GM18867 (cell line): ENCODE measurements around the gene MMRN2.
"Not testable (repeated sequence)": the region's sequence is repeated elsewhere in the genome, so short reads cannot be mapped to it uniquely, and the experiment has no call there.

Experiments used
- ATAC-seq: cut with Tn5 transposase; IDR thresholded peaks from one replicate; pipeline ENCODE4 v1.9.1; 2021; ENCODE audit warnings: mild to moderate bottlenecking, moderate library complexity; ENCODE audit not compliant: unreplicated experiment

The MMRN2 gene

DNA sequence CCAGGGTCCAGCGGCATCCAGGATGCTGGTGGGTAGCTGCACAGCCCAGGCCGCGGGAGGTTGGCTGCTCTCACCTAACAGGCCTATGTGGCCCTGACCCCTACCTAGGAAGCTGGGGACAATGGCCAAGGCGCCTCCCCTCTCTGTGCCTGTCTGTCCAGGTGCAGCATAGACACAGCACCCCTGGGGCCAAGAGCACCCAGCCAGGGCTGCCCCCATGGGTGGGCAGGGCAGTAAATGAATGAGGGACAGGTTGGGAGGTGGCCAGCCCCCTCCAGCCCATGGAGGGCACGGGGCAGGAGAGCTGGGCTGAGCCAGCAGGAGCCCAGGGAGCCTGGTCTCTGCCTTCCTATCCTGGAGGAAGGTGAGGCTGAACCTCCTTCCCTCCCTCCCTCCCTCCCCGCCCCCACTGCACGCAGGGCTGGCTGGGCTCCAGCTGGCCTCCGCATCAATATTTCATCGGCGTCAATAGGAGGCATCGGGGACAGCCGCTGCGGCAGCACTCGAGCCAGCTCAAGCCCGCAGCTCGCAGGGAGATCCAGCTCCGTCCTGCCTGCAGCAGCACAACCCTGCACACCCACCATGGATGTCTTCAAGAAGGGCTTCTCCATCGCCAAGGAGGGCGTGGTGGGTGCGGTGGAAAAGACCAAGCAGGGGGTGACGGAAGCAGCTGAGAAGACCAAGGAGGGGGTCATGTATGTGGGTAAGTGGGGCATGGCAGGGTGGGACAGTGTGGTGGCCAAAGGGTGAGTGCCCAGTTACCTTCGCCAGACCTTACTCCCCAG is 893 bp upstream of the MMRN2 start, which contains the start of gene SNCG:
SNCG (plus strand) TSS at position 484 of the 785 bp plus-strand sequence; CDS start at position 583, 99 bp downstream.
- ATAC-seq, result no peak

DNA sequence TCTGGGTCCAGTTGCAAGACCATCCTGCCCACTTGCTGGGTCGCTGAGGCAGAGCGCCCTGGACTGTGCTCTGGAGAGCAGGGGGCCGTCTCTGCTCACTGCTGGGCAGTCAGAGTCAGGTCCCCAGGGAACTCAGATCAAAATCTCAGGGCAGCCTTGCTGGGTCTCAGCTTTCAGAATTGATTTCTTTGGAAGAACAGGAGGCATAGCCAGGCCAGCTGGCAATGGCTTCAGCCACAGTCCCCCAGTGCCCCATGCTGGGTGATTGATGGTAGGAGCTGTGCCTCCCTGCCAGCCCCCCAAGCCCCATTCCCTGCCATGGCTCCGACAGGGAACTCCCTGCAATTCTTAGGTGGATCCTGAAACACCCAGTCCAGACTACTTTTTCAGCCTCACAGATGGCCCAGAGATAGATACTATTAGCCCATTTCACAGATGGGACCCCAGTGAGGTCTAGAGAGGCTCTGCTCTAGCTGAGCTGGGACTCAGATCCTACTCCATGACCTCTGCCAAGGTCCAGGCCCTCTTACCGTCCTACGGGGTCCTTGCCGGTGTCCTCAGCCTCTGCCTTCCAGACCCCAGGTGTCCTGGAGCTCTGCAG is 467 bp downstream of the MMRN2 start:
- no peak for ATAC-seq

DNA sequence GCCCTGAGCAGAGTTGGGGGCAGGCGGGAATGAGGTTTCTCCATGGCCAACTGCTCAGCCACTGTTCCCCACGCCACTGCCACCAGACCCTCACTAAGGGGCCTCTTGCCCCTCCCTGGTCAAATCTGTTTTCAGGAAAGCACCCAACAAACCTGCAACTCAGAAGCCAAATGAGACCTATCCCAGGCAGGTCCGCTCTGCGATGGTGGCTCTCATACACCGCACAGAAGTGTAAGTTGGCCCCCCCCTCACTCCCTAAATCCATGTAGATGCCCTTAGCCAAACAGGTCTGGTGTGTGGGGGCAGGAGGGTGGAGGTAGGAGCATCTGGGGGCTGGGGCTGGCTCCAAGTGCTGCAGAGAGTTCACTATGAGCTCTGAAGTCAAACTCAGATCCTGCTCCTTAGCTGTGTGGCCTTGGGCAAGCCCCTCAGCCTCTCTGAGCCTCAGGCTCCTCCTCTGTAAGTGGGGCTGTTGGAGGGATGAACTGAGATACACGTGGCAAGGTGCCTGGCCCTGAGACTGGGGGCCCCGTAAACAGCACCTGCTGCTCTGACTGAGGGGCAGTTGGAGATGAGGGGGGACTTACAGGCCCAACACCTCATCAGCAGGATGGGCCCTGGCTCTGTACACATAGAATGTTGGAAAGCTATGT is 1.1 kb downstream of the MMRN2 start:
- ATAC-seq, result no peak

DNA sequence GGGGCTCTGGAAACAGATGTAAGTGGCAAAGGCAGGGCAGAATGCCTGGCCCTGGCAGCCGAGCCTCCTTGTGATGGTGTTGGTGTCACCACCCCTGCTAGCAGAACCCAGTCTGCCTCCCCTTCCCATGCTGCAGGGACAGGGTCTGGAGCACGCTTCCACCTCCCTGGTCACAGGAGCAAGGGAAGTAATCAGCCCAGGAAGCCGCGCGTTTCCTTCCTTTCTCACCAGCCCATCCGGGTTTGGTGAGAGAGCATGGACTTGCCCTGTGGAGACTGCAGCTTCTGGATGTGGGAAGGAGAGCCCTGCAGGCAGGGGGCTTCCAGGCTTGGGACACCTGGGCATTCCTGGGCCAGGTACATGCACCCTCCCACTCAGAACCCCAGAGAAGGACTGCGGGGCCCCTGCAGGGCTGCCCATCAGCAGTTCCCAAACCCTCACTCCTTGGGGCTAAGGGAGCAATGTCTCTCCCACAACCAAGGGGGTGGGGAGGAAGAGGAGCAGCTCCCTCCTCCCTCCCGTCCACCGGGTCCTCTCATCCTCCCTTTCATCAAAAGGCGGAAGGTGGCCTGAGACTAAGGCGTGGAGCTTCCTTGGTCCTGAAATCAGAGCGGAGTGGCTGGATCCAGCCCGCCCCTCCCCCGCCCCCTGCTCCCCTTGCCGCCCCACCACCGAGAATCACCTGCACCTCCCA is 1.8 kb downstream of the MMRN2 start:
- no peak for ATAC-seq

DNA sequence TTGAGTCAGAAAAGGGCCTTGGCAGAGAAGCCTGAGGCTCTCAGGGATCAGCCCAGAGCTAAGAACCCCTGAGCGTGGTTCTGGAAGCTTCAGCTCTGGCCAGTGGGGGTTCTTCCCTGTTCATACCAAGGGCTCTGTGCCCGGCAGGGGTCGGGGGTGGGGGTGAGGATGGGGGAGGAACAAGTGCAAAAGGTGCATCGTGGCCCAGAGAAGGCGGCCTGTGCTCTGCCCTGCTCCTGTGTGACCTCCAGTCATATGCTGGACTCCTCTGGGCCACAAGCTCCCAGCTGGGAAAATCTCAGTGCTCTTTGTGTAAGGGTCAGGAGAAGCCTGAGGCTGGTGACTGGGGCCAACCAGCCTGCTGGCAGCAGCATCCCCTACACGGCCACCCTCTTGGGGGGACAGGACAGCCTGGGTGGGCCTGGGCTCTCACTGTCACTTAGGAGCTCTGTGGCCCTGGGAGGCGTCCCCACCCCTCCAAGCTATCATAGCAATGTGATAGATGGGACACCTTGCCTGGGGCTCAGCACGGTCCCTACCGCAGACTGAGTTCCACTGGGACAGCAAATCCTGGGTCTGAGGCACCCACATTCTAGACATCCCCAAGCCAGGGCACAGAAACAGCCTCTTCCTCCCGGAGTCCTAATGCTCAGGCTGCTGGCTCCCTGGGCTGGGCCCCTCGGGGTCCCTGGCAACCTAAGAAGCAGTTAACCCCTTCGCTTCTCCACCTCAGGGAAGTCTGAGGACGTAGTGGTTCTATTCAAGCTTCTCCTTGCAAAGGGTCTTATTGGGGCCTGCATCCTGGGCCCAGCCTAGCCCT is 2.5 kb downstream of the MMRN2 start:
- ATAC-seq, result no peak

DNA sequence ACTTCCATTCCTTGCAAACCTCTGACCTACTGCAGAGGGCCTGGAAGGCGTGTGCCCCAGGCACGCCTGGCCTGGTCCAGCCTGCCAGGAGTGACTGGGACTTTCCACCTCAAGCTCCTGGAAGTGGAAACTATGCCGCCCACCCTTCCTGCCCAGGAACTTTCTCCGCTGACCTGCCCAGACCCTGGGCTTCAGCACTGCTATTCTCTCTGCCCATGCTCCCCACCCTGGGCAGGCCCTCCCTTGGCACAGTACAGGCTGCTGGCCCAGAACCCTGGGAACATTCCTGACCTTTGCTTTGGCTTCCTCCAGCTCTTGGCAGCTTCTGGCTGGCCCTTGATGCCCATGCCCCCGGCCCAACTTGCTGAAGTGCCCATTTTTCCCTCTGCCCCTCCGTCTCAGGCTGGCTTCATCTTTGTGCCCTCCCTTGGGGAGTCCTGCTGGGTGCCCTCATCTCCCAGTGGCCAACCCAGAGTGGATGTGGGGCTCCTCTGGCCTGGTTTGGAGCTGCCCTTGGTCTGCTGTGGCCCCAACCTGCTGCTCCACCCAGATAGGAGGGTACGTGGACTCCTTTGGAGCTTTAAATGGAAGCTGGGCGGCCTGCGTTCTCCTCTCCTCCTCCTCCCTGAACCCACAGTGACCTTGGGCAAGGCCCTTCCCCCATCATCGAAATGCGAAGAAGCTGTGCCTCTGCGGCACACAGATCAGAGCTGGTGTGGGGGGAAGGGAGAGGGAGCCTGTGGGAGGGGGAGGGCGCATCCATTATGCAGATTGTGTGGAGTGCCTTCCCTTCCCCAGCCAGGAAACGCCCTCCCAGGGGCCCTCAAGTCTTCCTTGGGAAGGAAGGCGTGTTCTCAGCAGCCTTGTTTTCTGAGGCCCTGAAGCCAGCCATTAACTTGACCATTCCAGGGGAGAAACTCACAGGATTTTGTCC is 3.4 kb downstream of the MMRN2 start:
- no peak for ATAC-seq

DNA sequence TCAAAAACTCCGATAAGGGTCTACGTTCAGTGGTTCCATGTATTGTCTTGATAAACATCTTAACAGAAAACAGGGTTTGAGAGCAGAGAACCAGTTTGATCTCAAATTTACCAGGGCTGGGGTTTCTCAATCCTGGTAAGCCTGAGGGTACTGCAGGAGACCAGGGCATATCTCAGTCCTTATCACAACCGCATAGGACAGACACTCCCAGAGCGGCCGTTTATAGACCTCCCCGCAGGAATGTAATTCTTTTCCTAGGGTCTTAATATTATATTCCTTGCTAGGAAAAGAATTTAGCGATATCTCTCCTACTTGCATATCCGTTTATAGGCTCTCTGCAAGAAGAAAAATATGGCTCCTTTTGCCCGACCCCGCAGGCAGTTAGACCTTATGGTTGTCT is 4.7 kb downstream of the MMRN2 start:
- ATAC-seq, result not testable (repeated sequence)

DNA sequence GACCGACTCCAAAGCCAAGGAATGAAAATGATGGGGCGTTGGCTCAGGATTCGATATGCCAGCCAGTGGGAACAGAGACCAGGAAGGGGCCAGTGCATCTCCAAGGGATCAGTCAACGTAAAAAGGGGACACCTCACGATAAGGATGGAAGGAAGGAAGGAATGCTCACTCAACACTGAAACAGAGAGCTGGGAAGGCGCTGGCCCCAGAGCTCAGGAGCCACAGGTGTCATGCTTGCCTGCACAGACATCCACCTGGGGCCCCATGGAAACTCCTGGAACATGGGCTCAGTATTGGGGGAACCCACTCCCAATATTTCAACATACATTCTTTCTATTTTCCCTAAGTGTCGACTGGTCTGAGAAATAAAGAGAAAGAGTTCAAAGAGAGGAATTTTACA is 5.3 kb downstream of the MMRN2 start:
- ATAC-seq, result no peak

DNA sequence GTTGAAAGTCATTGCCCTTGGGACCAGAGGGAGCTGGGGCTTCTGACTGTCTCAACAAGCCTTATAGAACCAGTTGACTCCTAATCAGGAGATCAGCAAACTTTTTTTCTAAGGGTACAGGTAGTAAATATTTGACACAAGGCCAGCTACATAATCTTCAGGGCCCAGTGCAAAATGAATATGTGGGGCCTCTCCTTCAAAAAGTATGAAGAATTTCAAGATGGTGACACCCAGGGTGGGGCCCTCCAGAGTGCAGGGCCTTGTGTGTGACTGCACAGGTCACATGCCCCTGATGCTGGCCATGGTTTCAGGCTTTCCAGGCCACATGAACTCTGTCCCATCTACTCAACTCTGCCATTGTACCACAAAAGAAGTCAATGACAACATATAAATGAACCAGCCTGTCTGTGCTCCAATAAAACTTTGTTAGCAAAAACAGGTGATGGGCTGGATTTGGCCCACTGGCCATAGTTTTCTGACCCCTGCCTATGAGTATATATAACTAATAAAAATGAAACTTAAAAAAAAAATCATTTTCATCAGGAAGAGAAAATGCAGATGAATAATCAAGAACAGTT is 6.1 kb downstream of the MMRN2 start:
- no peak for ATAC-seq

DNA sequence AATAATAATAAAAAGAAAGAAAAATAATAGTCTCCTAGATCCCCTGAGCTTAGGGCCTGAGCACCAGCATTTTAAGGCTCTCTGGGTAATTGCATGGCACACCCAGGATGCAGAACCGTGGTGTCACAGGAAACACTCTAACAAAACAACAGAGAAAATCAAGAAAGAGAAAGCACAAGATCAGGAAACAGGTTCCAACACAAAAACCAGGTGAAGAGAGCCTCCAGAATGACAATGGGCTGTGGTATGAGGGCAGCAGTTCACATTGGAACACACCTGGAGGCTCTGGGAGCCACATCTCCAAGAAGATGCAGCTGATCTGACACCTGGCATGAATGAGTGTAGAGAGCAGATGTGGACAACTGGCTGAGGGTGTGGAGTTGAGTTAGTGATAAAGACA is 7.1 kb downstream of the MMRN2 start:
- no peak for ATAC-seq

DNA sequence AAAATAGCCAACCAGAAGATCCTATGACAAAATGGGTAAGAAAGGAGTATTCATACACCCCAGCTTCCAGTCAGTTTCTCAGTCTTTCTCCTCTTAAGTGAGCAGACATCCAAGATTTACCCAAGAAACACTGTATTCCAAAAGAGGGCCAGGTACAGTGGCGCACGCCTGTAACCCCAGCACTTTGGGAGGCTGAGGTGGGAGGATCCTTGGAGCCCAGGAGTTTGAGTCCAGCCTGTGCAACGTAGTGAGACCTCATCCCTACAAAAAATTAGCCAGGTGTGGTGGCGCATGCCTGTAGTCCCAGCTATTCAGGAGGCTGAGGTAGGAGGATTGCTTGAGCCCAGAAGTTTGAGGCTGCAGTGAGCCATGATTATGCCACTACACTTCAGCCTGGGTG is 9.6 kb downstream of the MMRN2 start:
- not testable (repeated sequence) for ATAC-seq

DNA sequence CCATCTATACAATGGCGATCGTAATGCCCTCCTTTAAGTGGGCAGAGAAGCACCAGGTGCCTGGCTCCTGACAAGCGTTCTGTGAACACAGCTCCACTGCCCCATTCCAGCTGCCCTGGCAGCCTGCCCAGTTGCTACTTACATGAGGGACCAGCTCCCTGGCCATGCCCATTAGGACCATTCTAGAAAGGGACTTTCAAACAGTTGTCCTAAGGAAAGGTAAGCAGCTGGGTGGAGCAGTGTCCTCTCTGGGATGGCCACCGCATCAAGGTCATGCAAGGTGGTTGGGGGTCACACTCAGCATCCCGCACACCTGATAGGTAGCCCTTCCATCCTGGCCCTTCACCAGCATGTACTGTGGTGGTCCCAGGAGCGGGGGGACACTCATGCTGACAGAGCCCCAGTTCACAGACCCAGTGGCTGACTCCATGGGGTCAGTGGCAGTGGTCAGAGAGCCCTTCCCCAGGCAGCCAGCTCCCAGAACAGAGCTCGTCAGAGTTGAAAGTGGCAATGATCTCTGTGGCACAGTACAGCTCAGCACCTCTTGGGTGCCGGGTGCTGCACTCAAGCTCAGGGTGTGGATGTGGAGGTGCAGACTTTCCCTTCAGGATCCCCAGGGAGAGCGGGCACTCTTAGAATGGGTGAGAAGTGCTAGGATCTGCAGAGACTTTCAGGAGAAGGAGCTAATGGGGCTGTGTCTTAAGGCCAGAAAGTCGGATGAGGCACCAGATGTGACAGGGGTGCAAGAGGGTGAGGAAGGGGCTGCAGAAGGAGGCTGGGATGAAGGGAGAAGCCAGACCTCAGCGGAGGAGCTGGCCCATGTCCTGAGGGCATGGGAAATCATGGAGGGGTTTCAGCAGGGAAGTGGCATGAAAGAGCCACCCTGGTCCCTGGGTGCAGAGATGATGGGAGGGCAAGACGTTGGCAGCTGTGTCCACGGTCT is 10.9 kb downstream of the MMRN2 start:
- ATAC-seq, result no peak

DNA sequence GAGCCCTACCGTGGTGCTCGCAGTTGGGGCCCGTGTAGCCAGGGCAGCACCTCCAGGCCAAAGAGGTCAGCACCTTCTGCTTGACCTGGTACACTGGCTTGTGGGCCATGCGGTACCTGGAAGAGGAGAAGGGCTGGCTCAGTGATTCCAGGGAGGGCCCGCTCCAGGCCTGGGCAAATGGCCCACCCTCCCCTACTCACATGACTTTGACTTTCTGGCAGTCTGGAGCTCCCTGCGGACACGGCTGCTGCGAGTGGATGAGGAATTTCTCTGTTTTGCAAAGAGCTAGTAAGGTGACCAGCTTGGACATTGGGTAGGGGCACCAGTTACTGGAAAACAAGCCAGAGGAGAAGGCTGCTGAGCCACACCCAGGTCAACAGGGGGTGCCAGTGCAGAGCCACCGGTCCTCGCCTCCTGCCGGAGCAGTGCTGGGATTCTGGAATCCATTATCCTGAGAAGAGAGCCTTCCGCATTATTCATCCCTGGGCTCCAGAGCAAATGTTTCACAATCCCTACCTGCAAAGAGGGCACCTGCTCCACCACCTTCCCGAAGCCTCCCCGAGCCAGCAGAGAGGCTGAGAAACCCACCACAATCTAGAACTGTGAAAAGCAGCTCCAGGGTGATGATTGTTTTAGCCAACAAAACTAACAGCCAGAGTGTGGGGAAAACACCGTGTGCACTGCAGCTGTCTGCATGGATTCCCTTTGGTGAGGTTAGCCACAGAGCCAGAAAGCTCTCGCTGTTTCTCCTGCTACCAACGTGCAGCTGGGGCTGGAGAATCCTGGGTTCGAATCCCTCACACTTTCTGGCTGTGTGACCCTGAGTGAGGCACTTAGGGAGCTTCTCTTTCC is 11.8 kb downstream of the MMRN2 start:
- ATAC-seq, result no peak

DNA sequence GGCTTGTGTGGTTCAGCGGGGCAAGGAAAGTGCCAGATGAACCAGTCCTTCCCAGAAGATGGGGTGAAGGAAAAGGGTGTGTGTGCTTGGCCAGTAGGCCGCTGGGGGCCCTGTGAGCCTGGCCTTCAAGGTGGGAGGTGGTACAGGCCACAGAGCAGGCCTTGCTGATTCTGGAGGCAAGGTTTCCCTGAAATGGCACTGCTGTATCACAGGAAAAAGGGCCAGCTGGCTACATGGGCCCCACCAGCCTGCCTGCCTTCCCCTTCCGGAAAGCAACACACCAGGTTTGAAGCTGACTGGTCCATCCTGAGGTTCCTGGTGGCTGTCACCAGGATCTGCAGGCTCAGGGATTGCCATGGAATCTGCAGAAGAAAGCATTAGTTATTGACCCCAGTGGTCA is 12.5 kb downstream of the MMRN2 start:
- ATAC-seq, result no peak

DNA sequence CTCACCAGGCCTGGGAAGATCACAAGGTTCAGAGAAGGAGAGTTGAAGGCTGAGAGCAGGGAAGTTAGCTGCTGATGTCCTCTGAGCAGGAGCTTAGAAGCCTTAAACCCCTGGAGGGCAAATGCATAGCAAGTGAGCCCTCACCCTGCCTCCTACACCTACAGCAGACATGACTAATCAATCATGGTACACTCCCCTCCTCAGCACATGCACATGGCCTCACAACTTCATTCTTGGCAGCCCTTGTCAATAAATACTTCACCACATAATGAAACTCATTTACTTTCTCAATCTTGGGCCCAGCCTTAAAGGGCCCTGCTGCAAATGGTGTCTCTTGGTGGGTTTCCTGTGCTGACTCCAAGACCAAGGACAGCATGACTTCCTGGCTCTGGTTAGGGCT is 12.9 kb downstream of the MMRN2 start:
- no peak for ATAC-seq

DNA sequence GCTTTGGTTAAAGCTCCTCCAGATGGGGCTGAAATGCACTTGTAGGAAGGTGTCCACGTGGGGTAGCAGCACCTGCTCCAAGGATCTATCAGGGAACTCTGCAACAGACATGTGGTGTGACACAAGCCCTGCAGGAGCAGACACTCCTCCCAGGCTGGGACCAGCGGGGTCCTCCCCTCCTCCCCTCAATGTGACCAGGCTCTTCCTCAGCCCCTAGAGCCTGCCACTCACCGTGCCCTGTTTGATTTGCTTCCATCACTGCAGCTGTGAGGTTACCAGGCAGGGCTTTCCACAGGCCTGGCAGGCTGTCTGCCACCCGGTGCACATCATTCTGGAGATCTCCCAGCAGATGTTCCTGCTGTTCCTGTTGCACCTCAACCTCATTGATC is 13.4 kb downstream of the MMRN2 start:
- no peak for ATAC-seq

DNA sequence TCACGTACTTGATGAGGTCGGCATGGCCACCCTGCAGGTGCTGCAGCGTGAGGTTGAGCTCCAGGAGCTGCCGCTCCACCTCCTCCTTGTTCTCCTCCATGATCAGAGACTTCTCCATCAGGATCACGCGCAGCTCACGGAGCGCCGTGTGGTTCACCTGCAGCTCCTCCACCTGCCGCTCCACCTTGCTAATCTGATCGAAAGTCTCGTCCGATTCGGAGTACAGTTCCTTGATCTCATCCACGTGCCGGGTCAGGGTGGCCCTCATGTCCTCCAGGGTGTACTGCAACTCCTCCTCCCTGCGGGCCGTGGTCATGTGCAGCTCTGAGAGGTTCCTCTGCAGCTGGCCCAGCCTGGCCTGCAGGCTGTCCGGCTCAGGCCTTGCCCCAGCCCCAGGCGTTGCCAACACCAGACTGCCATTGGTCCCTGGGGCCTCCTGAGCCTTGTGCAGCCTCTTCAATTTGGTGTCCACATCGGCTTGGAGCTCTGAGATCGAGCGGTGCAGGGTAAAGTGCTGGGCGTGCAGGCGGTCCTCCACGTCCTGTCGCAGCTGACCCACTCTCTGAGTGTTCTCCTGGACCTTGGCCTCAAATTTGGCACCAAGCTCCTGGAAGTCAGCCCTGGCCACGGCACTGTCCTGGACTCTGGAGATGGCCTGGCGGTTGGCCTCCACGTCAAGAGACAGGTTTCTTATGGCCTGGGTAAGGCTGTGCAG is 13.9 kb downstream of the MMRN2 start:
- no peak for ATAC-seq
